Nephron (organoid): ENCODE measurements around the gene HNRNPC.
"Not testable (repeated sequence)": the region's sequence is repeated elsewhere in the genome, so short reads cannot be mapped to it uniquely, and the experiment has no call there.

Experiments
- H3K27ac Mint-ChIP-seq, 3 experiments: 2 replicates each; pipeline ENCODE4 v1.8.0; 2020; ENCODE audit warnings: mixed read lengths in 3 of 3, mild to moderate bottlenecking in 2 of 3, moderate library complexity in 1 of 3
- H3K27me3 Mint-ChIP-seq: 2 replicates; pipeline ENCODE4 v1.8.0; 2021; ENCODE audit warnings: low read depth, mild to moderate bottlenecking, moderate library complexity, mixed read lengths
- H3K36me3 Mint-ChIP-seq: 2 replicates; pipeline ENCODE4 v1.8.0; 2020; ENCODE audit warnings: low read depth, mixed read lengths
- H3K4me1 Mint-ChIP-seq: 2 replicates; pipeline ENCODE4 v1.8.0; 2020; ENCODE audit warnings: mixed read lengths
- H3K4me3 Mint-ChIP-seq, 3 experiments: 2 replicates each; pipeline ENCODE4 v1.8.0; 2020; ENCODE audit warnings: mild to moderate bottlenecking in 3 of 3, mixed read lengths in 3 of 3, moderate library complexity in 2 of 3
- H3K9me3 Mint-ChIP-seq: 2 replicates; pipeline ENCODE4 v1.8.0; 2020; ENCODE audit warnings: mixed read lengths
- TF ChIP-seq, protein P1 (sequence below), 3 experiments: fragments of 200-600 bp; sonication (generic); IDR thresholded peaks; one replicate each; pipeline ENCODE4 v1.5.0; 2021; ENCODE audit warnings: antibody characterized with exemption in 3 of 3; ENCODE audit not compliant: unreplicated experiment in 3 of 3

The HNRNPC gene

GRCh38 chr14:21300892-21301291 lies 31.6 kb upstream of the HNRNPC start:
- no peak overlapping the region for H3K27ac Mint-ChIP-seq
- H3K27me3 Mint-ChIP-seq, result peaks cover 13% of the 10 kb centered on the region
- no peaks in the 10 kb centered on the region for H3K4me1 Mint-ChIP-seq
- TF ChIP-seq, protein P1, sequence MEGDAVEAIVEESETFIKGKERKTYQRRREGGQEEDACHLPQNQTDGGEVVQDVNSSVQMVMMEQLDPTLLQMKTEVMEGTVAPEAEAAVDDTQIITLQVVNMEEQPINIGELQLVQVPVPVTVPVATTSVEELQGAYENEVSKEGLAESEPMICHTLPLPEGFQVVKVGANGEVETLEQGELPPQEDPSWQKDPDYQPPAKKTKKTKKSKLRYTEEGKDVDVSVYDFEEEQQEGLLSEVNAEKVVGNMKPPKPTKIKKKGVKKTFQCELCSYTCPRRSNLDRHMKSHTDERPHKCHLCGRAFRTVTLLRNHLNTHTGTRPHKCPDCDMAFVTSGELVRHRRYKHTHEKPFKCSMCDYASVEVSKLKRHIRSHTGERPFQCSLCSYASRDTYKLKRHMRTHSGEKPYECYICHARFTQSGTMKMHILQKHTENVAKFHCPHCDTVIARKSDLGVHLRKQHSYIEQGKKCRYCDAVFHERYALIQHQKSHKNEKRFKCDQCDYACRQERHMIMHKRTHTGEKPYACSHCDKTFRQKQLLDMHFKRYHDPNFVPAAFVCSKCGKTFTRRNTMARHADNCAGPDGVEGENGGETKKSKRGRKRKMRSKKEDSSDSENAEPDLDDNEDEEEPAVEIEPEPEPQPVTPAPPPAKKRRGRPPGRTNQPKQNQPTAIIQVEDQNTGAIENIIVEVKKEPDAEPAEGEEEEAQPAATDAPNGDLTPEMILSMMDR (IDR thresholded peaks at IDR 0.05; ENCODE audit: unreplicated experiment in 3 of 3), result no peak
- H3K9me3 Mint-ChIP-seq, result no peaks in the 10 kb centered on the region
- peak overlapping the region; percentile 24 to 61 (median 33) for H3K4me3 Mint-ChIP-seq
- no peaks in the 10 kb centered on the region for H3K36me3 Mint-ChIP-seq

GRCh38 chr14:21299562-21300130 lies 30.4 kb upstream of the HNRNPC start:
- peaks cover 9% of the 10 kb centered on the region for H3K27me3 Mint-ChIP-seq
- no peaks in the 10 kb centered on the region for H3K9me3 Mint-ChIP-seq
- H3K27ac Mint-ChIP-seq, result no peak overlapping the region
- H3K36me3 Mint-ChIP-seq, result no peaks in the 10 kb centered on the region
- TF ChIP-seq, protein P1 (IDR thresholded peaks at IDR 0.05; ENCODE audit: unreplicated experiment in 3 of 3), result no peak
- H3K4me1 Mint-ChIP-seq, result no peaks in the 10 kb centered on the region
- H3K4me3 Mint-ChIP-seq, result no peak overlapping the region

- Mint-ChIP-seq H3K4me1 (no peaks in the 10 kb centered on the region), H3K9me3 (no peaks in the 10 kb centered on the region), H3K4me3 (no peak overlapping the region), H3K36me3 (no peaks in the 10 kb centered on the region), H3K27me3 (peaks cover 8% of the 10 kb centered on the region), H3K27ac (no peak overlapping the region)
- TF ChIP-seq, protein P1 (IDR thresholded peaks at IDR 0.05; ENCODE audit: unreplicated experiment in 3 of 3), result no peak
Observed at GRCh38 chr14:21298358-21298757, 29.1 kb upstream of the HNRNPC start.

GRCh38 chr14:21294026-21294425 lies 24.8 kb upstream of the HNRNPC start:
- H3K4me1 Mint-ChIP-seq, H3K27ac Mint-ChIP-seq, H3K27me3 Mint-ChIP-seq, H3K9me3 Mint-ChIP-seq, H3K36me3 Mint-ChIP-seq, H3K4me3 Mint-ChIP-seq: not testable (repeated sequence)

GRCh38 chr14:21287168-21287567 lies 17.9 kb upstream of the HNRNPC start:
- Mint-ChIP-seq H3K4me1 (no peaks in the 10 kb centered on the region), H3K27ac (no peak overlapping the region), H3K36me3 (no peaks in the 10 kb centered on the region), H3K9me3 (no peaks in the 10 kb centered on the region), H3K27me3 (no peaks in the 10 kb centered on the region), H3K4me3 (no peak overlapping the region)
- TF ChIP-seq, protein P1 (IDR thresholded peaks at IDR 0.05; ENCODE audit: unreplicated experiment in 3 of 3), result no peak

DNA sequence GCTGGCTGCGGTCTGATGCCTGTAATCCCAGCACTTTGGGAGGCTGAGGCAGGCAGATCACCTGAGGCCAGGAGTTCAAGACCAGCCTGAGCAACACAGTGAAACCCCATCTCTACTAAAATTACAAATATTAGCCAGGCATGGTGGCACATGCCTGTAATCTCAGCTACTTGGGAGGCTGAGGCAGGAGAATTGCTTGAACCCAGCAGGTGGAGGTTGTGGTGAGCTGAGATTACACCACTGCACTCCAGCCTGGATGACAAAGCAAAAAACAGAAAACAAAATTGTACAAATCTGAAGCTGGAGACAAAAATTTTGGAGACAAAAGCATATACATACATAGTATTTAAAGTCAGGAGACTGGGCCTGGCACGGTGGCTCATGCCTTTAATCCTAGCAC lies 17.3 kb upstream of the HNRNPC start:
- H3K36me3 Mint-ChIP-seq, H3K9me3 Mint-ChIP-seq, H3K4me1 Mint-ChIP-seq, H3K27me3 Mint-ChIP-seq, H3K27ac Mint-ChIP-seq, H3K4me3 Mint-ChIP-seq: not testable (repeated sequence)

DNA sequence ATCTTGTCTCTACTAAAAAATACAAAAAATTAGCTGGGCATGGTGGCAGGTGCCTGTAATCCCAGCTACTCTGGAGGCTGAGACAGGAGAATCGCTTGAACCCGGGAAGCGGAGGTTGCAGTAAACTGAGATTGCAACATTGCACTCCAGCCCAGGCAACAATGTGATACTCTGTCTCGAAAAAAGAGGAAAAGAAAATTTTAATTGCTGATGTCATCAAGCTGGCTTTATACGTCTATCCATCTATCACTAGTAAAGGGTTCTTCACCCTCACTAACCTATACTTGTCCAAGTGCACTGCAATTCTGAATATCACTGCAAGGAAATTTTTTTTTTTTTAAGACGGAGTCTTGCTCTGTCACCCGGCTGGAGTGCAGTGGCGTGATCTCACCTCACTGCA lies 12.7 kb upstream of the HNRNPC start:
- not testable (repeated sequence) for H3K27ac Mint-ChIP-seq, H3K4me1 Mint-ChIP-seq, H3K27me3 Mint-ChIP-seq, H3K36me3 Mint-ChIP-seq, H3K9me3 Mint-ChIP-seq, H3K4me3 Mint-ChIP-seq
